Sigmoid colon (tissue), 7 donors: Measurements from ENCODE around the gene THEM5. TPM values are rescaled to one million over a fixed set of nuclear protein-coding genes. Genes with fewer than 3 reads are reported as not detected.
A peak's percentile ranks its signal among the peaks of the same experiment; 100 is the strongest.

ENCODE experiments used
- DNase-seq: peaks from one replicate; pipeline ENCODE4 v3.0.0-alpha.2; 2019
- H3K27ac ChIP-seq, 4 donors: fragments of 200-600 bp; sonication (generic); one replicate each; pipeline ENCODE4 v1.5.1; 2016 to 2019; ENCODE audit warnings: mild to moderate bottlenecking in 1 of 4
- H3K27me3 ChIP-seq, 3 donors: fragments of 200-600 bp; sonication (generic); one replicate each; pipeline ENCODE4 v1.5.1; 2019; ENCODE audit warnings: mild to moderate bottlenecking in 1 of 3
- H3K36me3 ChIP-seq, 4 donors: fragments of 200-600 bp; sonication (generic); one replicate each; pipeline ENCODE4 v1.5.1; 2016 to 2019
- H3K4me1 ChIP-seq, 4 donors: fragments of 200-600 bp; sonication (generic); one replicate each; pipeline ENCODE4 v1.5.1; 2017 to 2019
- H3K4me3 ChIP-seq, 4 donors: fragments of 200-600 bp; sonication (generic); one replicate each; pipeline ENCODE4 v1.5.1; 2017 to 2019; ENCODE audit warnings: mild to moderate bottlenecking in 2 of 4, moderate library complexity in 1 of 4
- H3K9me3 ChIP-seq, 4 donors: fragments of 200-600 bp in 3 of 4; sonication (generic) in 3 of 4; one replicate each; pipeline versions ENCODE4 v1.5.1 to v1.6.1; 2013 to 2019
- EP300 ChIP-seq, 4 donors: sonication (generic); formaldehyde crosslinking; IDR thresholded peaks; one replicate each; pipeline ENCODE4 v1.6.1; 2017; ENCODE audit warnings: antibody characterized with exemption in 4 of 4
- POLR2A ChIP-seq, 2 donors: fragments of 450-650 bp; IDR thresholded peaks; one replicate each; pipeline ENCODE4 v1.6.1; 2016; ENCODE audit warnings: antibody characterized with exemption in 2 of 2, mild to moderate bottlenecking in 2 of 2, moderate library complexity in 2 of 2
- POLR2AphosphoS5 ChIP-seq, 4 donors: sonication (generic); formaldehyde crosslinking; IDR thresholded peaks; one replicate each; pipeline ENCODE4 v1.6.1; 2017; ENCODE audit warnings: antibody characterized with exemption in 4 of 4
- whole genome bisulfite sequencing, 2 donors: extraction: QIAGEN DNeasy Blood & Tissue Kit; methylation state at CpG; one replicate each; pipeline ENCODE4 v1.1.7; 2013; 5-methylcytosine and 5-hydroxymethylcytosine counted together
- intact Hi-C: fragments of 100-400 bp; cut with DNase I; formaldehyde crosslinking; loops from one replicate; pipeline ENCODE4 v1.15.1; 2023
- polyA plus RNA-seq, 3 donors: library from polyadenylated mRNA; stranded (reverse); fragments of 200-250 nt; gene quantifications; one replicate each; pipeline ENCODE4 v1.2.3, GENCODE V29; 2013
- total RNA-seq, 4 donors: library from RNA; depleted of rRNA; stranded (reverse); fragments of >200 nt; gene quantifications; one replicate each; pipeline ENCODE4 v1.1.0, GENCODE V29; 2016
- TF ChIP-seq, protein P1 (sequence below), 4 experiments: fragments of 450-650 bp in 3 of 4; fragments of 200-600 bp in 1 of 4; IDR thresholded peaks; one replicate each; pipeline ENCODE4 v1.5.1; 2016 to 2019; ENCODE audit warnings: antibody characterized with exemption in 4 of 4, mild to moderate bottlenecking in 3 of 4, moderate library complexity in 2 of 4
- donor health status: healthy with polysubstance abuse.
- donor health status: Bipolar disorder and iron deficiency.
- donor health status: healthy.

The THEM5 gene
- total and polyA plus RNA-seq, 7 donors: not detected

- 16 to 66% methylated on average over 4 of the region's 4 CpGs for WGBS, 2 donors
- Histone ChIP-seq H3K4me3 (peak overlapping the region in 1 of 4 donors; percentile 11), H3K36me3 (no peaks in the 10 kb centered on the region), H3K9me3 (no peaks in the 10 kb centered on the region), H3K27ac (peak overlapping the region in 1 of 4 donors; percentile 6), H3K4me1 (peaks cover 0 to 10% (median 8%) of the 10 kb centered on the region in 4 donors), H3K27me3 (peaks cover 0 to 69% (median 5%) of the 10 kb centered on the region in 3 donors)
- TF ChIP-seq EP300 (IDR thresholded peaks at IDR 0.05): no peak
- no peak for TF ChIP-seq POLR2AphosphoS5 (IDR thresholded peaks at IDR 0.05)
- TF ChIP-seq, protein P1, sequence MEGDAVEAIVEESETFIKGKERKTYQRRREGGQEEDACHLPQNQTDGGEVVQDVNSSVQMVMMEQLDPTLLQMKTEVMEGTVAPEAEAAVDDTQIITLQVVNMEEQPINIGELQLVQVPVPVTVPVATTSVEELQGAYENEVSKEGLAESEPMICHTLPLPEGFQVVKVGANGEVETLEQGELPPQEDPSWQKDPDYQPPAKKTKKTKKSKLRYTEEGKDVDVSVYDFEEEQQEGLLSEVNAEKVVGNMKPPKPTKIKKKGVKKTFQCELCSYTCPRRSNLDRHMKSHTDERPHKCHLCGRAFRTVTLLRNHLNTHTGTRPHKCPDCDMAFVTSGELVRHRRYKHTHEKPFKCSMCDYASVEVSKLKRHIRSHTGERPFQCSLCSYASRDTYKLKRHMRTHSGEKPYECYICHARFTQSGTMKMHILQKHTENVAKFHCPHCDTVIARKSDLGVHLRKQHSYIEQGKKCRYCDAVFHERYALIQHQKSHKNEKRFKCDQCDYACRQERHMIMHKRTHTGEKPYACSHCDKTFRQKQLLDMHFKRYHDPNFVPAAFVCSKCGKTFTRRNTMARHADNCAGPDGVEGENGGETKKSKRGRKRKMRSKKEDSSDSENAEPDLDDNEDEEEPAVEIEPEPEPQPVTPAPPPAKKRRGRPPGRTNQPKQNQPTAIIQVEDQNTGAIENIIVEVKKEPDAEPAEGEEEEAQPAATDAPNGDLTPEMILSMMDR (IDR thresholded peaks at IDR 0.05): no peak
- no peak for TF ChIP-seq POLR2A (IDR thresholded peaks at IDR 0.05)
- DNase-seq: no peak
- intact Hi-C loops: no loop called here
Observed at GRCh38 chr1:151831256-151831591, 22.3 kb downstream of the THEM5 start.

- Histone ChIP-seq H3K4me1 (peaks cover 0 to 10% (median 8%) of the 10 kb centered on the region in 4 donors), H3K36me3 (no peaks in the 10 kb centered on the region), H3K27ac (no peak overlapping the region), H3K27me3 (peaks cover 0 to 63% (median 5%) of the 10 kb centered on the region in 3 donors), H3K9me3 (no peaks in the 10 kb centered on the region), H3K4me3 (no peak overlapping the region)
- intact Hi-C loops: no loop called here
- DNase-seq: no peak
- 54 to 57% methylated on average over 6 of the region's 6 CpGs for WGBS, 2 donors
- TF ChIP-seq POLR2AphosphoS5 (IDR thresholded peaks at IDR 0.05) (no peak), EP300 (IDR thresholded peaks at IDR 0.05) (no peak), POLR2A (IDR thresholded peaks at IDR 0.05) (no peak)
- TF ChIP-seq, protein P1 (IDR thresholded peaks at IDR 0.05): no peak
Observed at GRCh38 chr1:151830055-151830454, 23.5 kb downstream of the THEM5 start.

- Histone ChIP-seq H3K27me3 (peaks cover 0 to 58% (median 5%) of the 10 kb centered on the region in 3 donors), H3K4me1 (peaks cover 0 to 10% (median 8%) of the 10 kb centered on the region in 4 donors), H3K36me3 (no peaks in the 10 kb centered on the region), H3K4me3 (no peak overlapping the region), H3K27ac (no peak overlapping the region), H3K9me3 (no peaks in the 10 kb centered on the region)
- no peak for DNase-seq
- intact Hi-C loops: no loop called here
- WGBS, 2 donors: 58 to 73% methylated on average over 4 of the region's 4 CpGs
- TF ChIP-seq EP300 (IDR thresholded peaks at IDR 0.05) (no peak), POLR2A (IDR thresholded peaks at IDR 0.05) (no peak), POLR2AphosphoS5 (IDR thresholded peaks at IDR 0.05) (no peak)
- TF ChIP-seq, protein P1 (IDR thresholded peaks at IDR 0.05): no peak
Observed at GRCh38 chr1:151829352-151830046, 24.0 kb downstream of the THEM5 start.

GRCh38 chr1:151828921-151829320 is 24.6 kb downstream of the THEM5 start:
- no peak for DNase-seq
- TF ChIP-seq, protein P1 (IDR thresholded peaks at IDR 0.05): no peak
- TF ChIP-seq POLR2A (IDR thresholded peaks at IDR 0.05) (no peak), EP300 (IDR thresholded peaks at IDR 0.05) (no peak), POLR2AphosphoS5 (IDR thresholded peaks at IDR 0.05) (no peak)
- Histone ChIP-seq H3K27me3 (peaks cover 0 to 52% (median 5%) of the 10 kb centered on the region in 3 donors), H3K36me3 (no peaks in the 10 kb centered on the region), H3K4me1 (peaks cover 0 to 10% (median 8%) of the 10 kb centered on the region in 4 donors), H3K9me3 (no peaks in the 10 kb centered on the region), H3K27ac (no peak overlapping the region), H3K4me3 (no peak overlapping the region)
- WGBS, 2 donors: 10 to 30% methylated on average over 12 of the region's 12 CpGs
- intact Hi-C loops: no loop called here
